Measurements from ENCODE around the gene KDM8.

GRCh38 chr16:27195941-27196595 lies 7.3 kb upstream of the KDM8 start:
- TF ChIP-seq CTCF (IDR thresholded peaks at IDR 0.05; ENCODE audit: extremely low read depth in 1 of 2, insufficient read depth in 1 of 2, low read depth in 1 of 2, low read length in 2 of 2) (no peak), POLR2A (IDR thresholded peaks at IDR 0.05; ENCODE audit: low read depth, low read length) (no peak), POLR2AphosphoS5 (IDR thresholded peaks at IDR 0.05; ENCODE audit: insufficient read depth, low read depth, low read length) (no peak)
